ENCODE data around the gene C3orf49.

C3orf49 gene

DNA sequence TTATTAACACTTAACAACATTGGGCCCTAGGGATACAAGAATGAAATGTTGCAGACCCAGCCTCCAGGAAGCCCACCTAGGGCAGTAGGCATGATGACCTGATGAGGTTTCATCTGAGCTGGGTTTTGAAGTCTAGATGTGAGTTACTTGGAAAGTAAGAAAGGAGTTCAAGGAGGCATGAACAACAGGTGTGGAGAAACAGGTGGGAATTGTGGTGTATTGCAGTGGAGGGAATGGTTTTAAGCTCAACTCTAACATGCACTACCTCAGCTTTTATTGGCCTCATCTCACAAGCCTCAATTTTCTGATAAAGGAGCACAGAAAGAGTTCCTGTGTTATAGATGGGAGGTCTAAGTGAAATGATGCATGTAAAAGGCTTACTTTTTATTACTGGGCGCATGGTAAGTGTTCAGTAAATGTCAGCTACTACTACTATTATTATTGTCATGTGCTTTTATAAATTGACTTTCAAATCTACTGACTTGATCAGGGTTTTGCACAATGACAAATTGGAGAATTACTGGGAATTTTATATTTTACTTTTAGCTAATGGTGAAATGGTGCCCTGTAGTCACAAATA, 73.8 kb downstream of the C3orf49 start:
- DNase-seq, result no peak

DNA sequence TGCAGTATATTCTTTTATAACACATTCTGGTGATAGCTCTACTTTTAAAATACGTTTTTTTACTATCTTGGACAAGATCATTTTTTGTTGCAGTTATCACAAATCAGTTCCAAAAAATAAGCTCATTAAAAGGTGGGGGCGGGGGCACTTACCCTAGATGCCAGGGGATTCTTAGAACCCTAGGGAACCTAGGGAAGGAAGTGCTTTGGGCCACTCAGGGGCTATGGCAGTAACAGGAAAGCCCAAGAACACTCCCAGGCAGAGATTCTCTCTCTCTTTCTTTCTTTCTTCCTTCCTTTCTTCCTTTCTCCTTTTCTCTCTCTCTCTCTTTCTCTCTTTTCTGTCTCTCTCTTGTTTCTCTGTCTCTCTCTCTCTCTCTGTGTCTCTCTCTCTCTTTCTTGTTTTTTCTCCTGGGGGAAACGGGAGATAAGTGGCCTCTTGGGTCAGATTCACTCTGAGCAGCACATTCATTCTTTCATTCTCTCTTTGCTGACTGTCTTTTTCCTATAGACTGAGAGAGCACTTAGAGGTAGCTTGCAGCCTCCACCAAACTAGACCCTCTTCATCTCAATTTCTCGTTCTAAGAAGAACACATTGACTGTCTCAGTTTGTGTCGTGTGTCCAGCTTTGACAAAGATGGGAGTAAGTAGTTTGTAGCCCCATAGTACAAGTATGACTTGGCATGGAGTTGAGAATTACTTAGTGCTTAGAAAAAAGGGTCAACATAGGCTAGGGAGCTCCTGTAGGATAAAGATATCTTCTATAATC, 76.5 kb downstream of the C3orf49 start:
- no peak for DNase-seq

DNA sequence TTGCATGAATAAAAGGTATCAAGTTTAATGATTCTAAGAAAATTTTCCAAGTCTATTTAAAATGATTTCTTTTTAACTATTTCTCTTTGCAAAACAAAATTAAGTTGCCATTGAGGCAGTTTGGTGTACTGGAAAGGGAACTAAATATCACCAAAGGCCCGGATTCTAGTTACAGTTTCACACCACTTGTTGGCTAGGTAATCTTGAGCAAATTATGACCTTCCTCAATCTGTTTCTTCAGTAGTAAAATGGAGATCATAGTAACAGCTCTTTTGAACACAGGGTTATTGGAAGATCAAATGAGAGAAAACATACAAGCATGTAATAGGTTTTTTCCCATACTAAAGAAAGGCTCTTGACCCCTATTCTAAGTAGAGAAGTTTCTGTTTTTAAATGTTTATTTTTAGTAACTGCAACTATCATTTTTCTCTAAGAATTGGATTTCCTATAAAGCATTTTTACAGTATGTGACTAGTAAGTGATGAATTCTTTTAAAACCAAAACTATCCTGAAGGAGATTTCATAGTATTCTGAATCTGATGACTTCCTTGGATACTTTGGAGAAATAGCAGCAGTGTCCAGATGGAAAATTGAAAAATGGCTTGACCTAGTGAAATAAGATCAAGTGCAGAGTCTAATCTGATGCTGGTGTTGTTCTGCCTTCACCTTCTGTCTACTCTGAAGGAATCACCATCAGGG, 77.4 kb downstream of the C3orf49 start:
- DNase-seq, result no peak
